Right lung (tissue), 5 donors: ENCODE measurements around the gene SPON2. TPM values are rescaled to one million over a fixed set of nuclear protein-coding genes. Genes with fewer than 3 reads are reported as not detected.

Source experiments
- DNase-seq, 2 donors: peaks; one replicate each; pipeline ENCODE4 v3.0.0-alpha.2; 2013
- polyA plus RNA-seq, 5 donors: library from polyadenylated mRNA; unstranded; fragments of 120-200 nt; gene quantifications; one replicate each; pipeline versions ENCODE4 v1.2.1 to v1.2.3, GENCODE V29; 2013; ENCODE audit warnings: inconsistent platforms in 1 of 5, low replicate concordance in 1 of 5; ENCODE audit not compliant: insufficient read length in 5 of 5, insufficient read depth in 1 of 5

Gene SPON2
- polyA plus RNA-seq, 5 donors: 6.9 to 47.5 (median 17.0) TPM

GRCh38 chr4:1210241-1210841 lies 38.0 kb upstream of the SPON2 start:
- DNase-seq: no peak

DNA sequence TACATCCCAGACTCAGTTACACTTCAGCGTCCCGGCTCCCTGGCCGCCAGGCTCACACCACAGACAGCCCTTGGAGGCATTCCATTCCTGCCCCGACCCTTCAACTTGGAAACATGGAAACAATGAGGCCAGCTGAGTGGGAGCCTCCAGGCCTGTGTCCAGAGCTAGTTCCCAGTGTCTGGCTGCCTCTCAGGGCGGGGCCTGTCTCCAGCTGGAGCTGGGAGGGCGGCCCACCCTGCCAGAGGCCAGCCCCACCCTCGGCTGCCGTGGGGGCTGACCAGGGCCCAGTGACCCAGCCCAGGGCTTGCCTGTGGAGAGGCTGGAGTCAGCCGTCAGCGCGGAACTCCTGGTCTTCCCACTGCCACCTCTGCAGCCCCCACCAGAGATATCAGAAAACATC lies 37.4 kb upstream of the SPON2 start:
- peak; percentile 69 to 77 for DNase-seq

DNA sequence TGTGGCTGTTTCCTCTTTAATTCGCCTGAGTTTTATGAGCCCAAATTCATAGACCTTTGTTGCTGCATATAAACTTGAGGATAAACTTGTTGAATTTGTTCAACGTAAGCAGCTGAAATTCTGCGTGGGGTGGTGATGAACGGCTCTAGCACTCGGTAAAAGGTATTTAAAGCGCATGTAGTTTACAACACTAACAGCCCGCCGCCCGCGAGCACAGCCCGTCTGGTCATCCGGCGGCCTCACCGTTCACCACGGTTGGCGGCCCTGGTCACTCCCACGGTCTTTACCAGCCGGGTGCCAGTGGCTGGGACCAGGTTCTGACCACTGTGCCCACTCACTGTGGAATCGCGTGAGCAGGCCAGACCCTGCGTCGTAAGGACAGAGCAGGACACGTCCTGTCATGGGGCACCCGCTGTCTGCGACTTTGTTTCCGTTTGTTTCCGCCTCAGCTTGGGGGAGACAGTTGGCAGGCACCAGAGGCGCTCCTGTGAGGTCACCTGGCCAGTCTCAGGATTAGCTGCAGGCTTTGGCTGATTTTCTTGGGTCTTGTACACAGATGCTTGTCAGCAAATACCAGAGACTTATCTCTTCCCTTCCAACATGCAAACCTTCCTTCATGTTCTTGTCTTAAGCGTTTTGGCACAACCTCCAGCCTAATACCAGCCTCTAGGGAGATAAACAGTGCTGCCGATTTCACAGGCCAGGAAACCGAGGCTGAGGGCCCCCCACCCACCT lies 36.8 kb upstream of the SPON2 start:
- no peak for DNase-seq

GRCh38 chr4:1208266-1208961 lies 36.0 kb upstream of the SPON2 start:
- DNase-seq: no peak

DNA sequence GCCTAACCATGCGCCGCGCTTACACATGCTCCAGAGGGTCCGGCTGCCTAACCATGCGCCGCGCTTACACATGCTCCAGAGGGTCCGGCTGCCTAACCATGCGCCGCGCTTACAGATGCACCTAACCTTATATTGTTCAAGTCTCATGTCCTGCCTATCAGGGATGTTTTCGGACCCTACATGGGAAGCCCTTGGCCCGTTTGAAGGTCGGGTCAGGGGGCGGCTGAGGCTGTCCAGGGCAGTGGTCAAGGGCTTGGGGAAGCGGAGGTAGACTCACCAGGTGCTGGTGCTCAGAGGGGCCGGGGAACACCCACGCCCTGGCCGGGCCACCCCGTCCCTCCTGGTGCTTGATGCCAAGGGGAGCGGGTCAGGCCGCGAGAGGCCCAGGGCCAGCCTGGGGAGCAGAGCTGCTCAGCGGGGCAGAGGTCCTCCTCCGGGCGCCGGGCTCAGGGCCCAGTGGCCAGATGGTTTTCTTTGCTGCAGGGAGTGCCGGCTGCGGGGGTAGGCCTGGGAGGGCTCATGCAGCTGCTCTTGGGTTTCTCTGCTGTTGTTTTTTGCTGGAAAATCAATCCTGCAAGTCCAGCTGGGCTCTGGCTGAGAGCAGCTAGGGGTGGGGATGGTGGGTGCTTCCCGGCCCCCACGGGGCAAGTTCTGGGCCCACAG lies 35.4 kb upstream of the SPON2 start:
- peak; percentile 83 to 84 for DNase-seq

DNA sequence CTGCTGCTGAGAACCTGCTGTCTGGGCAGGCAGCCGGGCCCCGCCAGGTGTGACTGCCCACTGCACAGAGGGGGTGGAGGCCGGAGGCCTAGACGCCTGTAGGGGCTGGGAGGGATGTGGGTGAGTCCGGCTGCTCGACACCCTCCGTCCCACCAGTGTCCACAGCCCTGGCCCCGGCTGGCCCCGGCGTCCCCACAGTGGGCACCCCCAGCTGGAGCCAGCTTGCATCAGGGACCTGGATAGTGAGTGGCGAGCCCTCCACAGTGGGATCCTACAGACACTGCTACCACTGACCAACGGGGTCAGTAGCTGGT lies 34.7 kb upstream of the SPON2 start:
- DNase-seq: no peak

- DNase-seq: no peak
Measured at GRCh38 chr4:1206299-1207156, 34.1 kb upstream of the SPON2 start.

DNA sequence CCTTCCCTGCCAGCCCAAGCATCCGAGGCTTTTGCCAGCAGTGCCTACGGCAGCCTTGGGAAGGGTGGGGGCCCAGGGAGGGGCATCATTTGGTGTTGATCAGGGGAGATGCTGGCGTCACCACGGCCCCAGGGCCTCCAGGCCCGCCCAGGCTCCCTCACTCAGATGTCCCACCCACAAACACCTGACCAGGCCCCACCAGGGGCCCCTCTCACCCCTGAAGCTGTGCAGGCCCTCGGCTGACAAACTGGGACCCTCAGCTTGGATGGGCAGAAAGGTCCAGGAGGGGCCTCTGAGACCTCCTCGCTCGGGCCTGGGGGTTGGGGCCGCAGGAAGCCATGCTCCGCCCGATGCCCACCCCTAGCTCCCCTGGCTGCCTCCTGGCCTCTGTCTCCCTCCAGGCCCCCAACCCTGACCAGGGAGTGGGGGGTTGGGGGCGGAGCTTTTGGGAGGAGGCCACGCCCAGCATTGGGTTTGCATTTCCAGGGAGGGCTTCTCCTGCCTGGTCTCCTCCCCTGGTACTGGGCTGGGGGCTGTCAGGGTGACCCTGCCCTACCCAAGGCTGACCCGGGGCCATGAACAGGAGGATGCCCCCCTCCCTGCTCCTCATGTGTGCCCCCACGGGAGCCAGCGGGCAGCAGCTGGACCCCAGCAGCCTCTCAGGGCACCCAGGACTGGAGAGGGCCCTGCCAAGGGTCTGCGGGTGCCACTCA lies 33.4 kb upstream of the SPON2 start:
- DNase-seq: no peak

- DNase-seq: no peak
Measured at GRCh38 chr4:1204828-1205585, 32.6 kb upstream of the SPON2 start.

- no peak for DNase-seq
Measured at GRCh38 chr4:1204286-1204827, 32.0 kb upstream of the SPON2 start.

- no peak for DNase-seq
Measured at GRCh38 chr4:1203026-1203616, 30.7 kb upstream of the SPON2 start.

GRCh38 chr4:1202526-1203011 lies 30.2 kb upstream of the SPON2 start:
- no peak for DNase-seq

GRCh38 chr4:1201851-1202525 lies 29.6 kb upstream of the SPON2 start:
- peak; percentile 65 to 67 for DNase-seq

GRCh38 chr4:1200425-1201035 lies 28.1 kb upstream of the SPON2 start:
- peak; percentile 85 to 86 for DNase-seq

DNA sequence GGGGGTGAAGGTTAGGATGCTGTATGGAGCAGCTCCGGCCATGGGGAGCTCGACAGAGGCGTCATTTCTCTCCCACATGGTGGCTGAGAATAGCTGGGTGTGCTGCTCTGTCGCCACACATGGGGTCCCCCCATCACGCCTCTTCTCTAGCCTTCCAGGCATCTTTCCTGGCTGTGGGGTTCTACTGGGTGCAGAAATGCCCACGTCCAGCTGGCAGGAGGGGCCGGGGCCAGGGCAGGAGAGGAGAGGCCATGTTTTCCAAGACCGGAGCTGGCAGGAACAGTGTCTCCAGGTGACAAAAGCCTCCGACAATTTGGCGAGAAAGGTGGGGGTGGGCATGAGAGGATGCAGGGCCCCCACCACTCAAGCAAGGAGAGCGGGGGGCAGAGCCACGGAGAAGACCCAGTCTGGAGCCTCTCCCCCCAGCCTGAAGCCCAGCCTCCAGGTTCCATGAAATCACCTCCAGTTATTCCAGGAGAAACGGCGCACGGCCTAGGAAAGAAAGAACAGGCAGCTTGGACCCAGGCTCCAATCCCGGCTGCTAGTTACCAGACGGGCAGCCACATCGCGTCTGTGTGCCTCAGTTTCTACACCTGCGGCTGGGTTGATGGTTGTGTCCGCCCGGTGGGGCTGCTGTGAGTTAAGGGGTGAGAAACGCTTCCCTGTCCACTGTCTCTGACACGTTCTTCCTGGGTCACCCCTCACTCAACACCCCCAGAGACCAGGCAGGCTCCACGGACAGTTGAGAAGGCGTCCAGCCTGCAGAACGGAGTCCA lies 27.4 kb upstream of the SPON2 start:
- no peak for DNase-seq

DNA sequence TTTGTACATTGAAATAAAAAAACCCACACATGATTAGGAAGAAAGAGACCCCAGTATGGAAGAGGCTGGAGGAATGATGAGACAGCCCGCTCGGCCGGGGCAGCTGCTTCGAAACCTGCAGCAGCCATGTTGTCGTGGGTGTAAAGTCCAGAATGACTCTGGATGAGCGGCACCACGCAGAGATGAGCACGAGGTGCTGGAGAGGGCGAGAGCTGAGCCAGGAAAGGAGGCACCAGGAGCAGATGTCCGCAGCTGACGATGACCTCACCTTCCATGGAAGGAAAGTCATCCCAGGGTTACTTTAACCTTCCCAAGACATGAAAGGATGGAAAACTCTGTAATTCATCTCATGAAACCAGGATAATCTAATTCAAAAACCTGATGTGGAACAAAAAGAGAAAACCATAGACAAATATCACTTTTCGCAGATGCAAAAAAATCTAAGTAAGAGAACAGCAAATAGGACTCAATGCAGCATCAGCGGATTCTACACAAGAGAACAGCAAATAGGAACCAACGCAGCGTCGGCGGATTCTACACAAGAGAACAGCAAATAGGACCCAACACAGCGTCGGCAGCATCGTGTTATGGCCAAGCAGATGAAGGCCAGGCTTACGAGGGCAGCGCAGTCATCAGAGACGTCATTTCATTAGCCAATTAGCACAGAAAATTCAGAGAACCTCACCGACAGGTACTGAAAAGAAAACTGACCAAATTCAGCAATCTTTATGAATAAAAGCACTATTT lies 25.9 kb upstream of the SPON2 start:
- no peak for DNase-seq
